HG03354 (cell line): ENCODE data around the gene TMC1.
"Not testable (repeated sequence)": the region's sequence is repeated elsewhere in the genome, so short reads cannot be mapped to it uniquely, and the experiment has no call there.

Source experiments
- ATAC-seq: cut with Tn5 transposase; IDR thresholded peaks from one replicate; pipeline ENCODE4 v1.9.1; 2021; ENCODE audit warnings: mild to moderate bottlenecking; ENCODE audit not compliant: unreplicated experiment, poor library complexity, severe bottlenecking

Gene TMC1

GRCh38 chr9:72843520-72844439 is 322.4 kb downstream of the TMC1 start:
- no peak for ATAC-seq

- ATAC-seq = no peak
Observed at GRCh38 chr9:72844440-72844768, 323.0 kb downstream of the TMC1 start.

GRCh38 chr9:72845052-72845451 is 323.6 kb downstream of the TMC1 start:
- not testable (repeated sequence) for ATAC-seq

- not testable (repeated sequence) for ATAC-seq
Observed at GRCh38 chr9:72850209-72850608, 328.8 kb downstream of the TMC1 start.

GRCh38 chr9:72855321-72855720 is 333.9 kb downstream of the TMC1 start:
- ATAC-seq = no peak

GRCh38 chr9:72855890-72856523 is 334.6 kb downstream of the TMC1 start:
- no peak for ATAC-seq

- peak; percentile 78 for ATAC-seq
Observed at GRCh38 chr9:72856972-72857623, 335.7 kb downstream of the TMC1 start.

GRCh38 chr9:72857624-72857996 is 336.2 kb downstream of the TMC1 start:
- ATAC-seq = no peak

GRCh38 chr9:72858089-72858912 is 336.9 kb downstream of the TMC1 start:
- no peak for ATAC-seq

- ATAC-seq = not testable (repeated sequence)
Observed at GRCh38 chr9:72862788-72863187, 341.4 kb downstream of the TMC1 start.

- no peak for ATAC-seq
Observed at GRCh38 chr9:72863456-72864094, 342.2 kb downstream of the TMC1 start.

GRCh38 chr9:72864327-72864726 is 342.9 kb downstream of the TMC1 start:
- ATAC-seq = no peak

GRCh38 chr9:72871685-72872084 is 350.3 kb downstream of the TMC1 start:
- ATAC-seq = no peak

GRCh38 chr9:72872718-72873117 is 351.3 kb downstream of the TMC1 start:
- no peak for ATAC-seq

GRCh38 chr9:72873456-72873855 is 352.0 kb downstream of the TMC1 start:
- no peak for ATAC-seq

- no peak for ATAC-seq
Observed at GRCh38 chr9:72874344-72874743, 352.9 kb downstream of the TMC1 start.

GRCh38 chr9:72875221-72875620 is 353.8 kb downstream of the TMC1 start:
- ATAC-seq = no peak

GRCh38 chr9:72880821-72881220 is 359.4 kb downstream of the TMC1 start:
- no peak for ATAC-seq

GRCh38 chr9:72882117-72882775 is 360.8 kb downstream of the TMC1 start:
- no peak for ATAC-seq
